Effector CD4-positive, alpha-beta T cell (primary cell): ENCODE results near the gene HIF3A.
"Not testable (repeated sequence)": the region's sequence is repeated elsewhere in the genome, so short reads cannot be mapped to it uniquely, and the experiment has no call there.

ENCODE experiments used
- DNase-seq: peaks from one replicate; pipeline ENCODE4 v3.0.0-alpha.2; 2020

HIF3A gene

DNA sequence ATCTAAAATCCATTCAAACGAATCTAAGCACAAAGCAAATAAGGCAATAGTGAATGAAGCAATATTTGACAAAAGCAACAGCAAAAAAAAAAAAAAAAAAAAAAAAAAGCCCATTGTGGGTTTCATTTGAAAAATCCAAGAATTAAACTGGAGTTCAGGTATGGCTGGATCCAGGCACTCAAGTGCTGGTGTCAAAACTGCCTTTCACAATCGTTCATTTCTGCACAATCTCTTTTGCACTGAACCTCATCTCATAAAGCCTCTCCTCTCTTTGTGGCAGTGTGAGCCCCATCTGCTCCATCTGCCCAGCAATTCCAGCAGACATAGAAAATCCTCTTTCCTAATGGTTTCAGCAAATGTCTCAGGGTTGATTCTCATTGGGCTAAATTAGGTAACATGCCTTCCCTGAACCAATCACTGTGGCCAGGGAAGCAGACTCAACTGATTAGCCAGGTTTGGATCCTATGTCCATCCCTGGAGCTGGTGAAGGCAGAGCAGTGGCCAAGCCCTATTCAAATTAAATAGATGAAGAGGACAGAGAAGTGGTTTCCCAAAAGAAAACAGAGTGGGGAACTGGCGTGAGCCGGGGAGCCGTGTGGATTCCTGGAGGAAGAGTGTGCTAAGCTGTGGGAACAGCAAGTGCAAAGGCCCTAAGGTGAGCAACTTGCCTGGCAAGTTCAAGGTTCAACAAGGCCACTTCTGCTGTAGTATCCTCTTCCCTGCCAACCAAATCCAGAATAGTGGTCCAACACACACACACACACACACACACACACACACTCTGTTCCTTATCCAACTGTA lies 1.2 kb upstream of the HIF3A start:
- DNase-seq = no peak

DNA sequence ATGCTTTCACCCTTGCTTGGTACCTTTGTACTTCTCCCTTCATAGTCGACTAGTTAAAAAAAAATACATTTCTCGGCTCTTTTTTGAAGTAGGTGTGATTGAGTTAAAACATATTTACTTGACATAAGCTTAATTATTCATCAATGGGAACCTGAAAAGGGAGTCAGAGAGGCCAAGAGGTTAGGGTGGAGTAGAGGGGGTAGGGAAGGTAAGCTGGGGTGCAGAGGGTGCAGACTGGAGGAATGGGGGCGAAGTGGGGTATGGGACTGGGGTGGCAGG lies 701 bp upstream of the HIF3A start:
- DNase-seq = no peak

DNA sequence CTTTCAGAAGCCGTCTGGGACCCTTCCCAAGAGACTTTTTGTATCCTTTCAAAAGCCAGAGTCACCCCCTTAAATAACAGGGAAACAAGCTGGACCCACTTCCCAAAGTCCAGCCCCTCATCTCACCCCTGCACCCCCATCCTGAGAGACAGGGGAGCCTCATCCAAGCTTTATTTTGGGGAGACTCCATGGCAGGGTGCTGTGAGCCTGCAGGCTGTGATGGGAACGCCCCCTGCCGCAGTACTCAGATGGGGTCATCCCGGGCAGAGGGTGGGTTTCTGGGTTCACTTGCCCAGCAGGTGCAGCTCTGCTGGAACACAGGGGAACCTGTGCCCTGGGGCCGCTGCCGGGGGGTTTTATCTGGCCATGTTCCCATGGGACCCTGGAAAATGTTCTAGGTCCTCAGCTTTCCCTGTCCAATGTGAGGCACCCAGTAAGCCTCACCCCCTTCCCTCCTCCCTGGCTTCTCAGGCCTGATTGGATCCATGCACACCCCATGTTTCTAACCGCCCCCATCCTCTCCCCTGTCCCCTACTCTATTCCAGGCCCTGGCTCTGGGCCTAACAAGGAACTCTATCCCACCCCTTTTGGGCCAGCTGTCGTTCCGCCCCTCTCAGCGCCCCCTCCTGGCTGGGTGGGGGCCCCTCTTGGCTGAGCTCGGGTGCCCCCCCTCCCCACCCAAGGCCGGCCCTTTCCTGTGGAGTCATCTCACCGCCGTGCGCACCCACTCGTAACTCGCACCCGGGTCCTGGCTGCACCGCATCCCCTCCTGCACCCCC lies 1.0 kb downstream of the HIF3A start:
- DNase-seq = no peak

DNA sequence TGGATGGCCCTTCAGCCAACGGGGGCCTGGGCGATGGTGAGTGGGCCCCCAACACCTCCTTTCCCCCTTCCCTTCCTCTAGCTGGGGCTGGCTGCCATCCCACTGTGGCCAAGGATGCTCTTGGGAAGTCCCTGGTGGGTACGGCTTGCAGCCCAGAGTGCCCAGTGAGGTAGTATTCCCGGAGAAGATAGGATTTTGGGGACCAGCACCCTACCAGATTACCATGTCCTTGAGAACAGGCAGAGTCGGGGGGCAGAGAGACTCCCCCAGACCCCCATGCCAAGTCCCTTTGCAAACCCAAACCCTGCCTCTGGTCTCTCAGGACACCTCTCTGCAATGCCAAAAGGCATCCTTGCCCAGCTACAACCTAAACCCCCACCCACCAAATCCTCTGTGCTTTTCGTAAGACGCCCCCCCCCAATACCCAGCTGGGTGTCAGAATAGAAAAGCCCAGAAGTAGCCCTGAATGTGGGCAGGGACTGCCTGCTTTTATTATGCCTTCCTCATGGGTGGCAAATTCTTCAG lies 1.7 kb downstream of the HIF3A start:
- no peak for DNase-seq

DNA sequence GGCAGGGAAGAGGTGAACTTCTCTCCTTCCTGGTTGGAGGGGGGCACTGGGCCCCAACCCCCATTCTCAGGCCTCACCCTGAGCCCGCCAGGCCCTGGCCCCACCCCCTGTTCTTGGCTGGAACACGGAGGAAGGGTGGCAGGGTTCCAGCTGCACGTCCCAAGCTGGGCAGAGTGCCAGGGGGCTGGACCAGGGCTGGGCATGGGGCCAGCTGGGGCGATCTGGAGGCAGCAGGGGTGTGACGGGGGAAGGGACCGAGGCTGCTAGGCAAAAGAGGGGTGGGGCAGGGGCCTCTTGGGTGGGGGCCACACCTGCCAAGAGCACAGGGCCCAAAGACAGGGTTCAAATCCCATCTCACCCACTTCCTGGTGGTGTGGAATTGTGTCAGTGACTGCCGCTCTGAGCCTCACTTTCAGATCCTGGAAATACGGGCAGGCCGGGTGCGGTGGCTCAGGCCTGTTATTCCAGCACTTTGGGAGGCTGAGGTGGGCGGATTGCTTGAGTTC lies 2.2 kb downstream of the HIF3A start:
- DNase-seq = no peak

DNA sequence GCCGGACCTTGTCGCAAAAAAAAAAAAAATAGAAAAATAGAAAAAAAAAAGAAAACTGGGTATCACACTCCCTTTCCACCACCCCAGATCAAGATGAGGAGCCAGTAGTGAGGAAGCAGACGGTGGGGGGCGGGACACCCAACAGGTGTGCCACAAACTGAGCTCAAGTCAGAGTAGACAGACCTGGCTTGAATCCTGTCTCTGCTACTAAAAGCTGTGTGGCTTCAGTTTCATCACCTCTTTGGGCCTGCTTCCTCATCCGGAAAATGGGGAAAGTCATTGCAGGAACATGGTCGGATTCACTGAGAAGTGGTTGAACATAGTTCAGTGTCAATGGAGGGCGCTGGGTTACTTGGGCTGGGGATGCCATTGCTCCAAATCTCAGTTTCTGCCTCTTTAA lies 2.9 kb downstream of the HIF3A start:
- DNase-seq = no peak

DNA sequence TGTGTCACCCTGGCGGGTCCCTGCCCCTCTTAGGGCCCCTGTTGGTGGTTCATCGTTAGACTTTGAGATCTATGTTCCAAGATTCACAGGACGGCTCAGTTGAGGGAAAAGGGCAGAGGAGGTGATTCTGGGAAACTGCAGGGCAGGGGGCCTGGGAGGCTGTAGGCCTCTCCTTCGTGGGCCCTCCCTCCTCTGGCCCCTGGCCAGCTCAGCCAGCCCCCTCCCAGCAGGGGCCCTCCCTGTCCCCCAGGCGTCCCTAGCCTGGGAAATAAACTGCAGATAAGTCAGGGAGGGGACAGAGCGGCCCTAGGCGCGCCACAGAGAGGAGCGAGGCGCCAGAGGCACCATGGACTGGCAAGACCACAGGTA lies 6.5 kb downstream of the HIF3A start:
- DNase-seq = no peak

DNA sequence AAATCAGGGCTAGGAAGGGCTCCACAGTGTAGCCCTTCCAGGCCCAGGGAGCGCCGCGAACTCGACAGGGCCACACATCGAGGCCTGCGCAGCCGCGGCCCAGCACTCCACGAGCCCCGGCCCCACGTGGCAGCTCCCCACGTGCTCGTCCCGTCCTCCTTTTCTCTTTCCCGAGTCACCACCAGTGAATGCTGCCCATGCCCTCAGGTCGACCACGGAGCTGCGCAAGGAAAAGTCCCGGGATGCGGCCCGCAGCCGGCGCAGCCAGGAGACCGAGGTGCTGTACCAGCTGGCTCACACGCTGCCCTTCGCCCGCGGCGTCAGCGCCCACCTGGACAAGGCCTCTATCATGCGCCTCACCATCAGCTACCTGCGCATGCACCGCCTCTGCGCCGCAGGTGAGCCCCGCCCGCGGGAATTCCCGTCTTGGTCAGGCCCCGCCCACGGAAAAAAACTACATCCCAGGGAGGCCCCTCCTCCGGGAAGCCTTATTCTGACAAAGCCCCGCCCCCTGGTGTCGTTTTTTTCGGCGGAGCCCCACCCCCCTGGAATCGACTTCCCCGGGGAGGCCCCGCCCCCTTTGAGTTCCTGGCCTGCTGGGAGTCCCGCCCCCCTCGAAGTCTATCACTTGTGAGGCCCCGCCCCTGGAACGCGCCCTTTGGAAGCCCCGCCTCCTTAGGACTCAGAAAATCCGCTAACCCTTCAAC lies 7.0 kb downstream of the HIF3A start:
- DNase-seq = no peak

DNA sequence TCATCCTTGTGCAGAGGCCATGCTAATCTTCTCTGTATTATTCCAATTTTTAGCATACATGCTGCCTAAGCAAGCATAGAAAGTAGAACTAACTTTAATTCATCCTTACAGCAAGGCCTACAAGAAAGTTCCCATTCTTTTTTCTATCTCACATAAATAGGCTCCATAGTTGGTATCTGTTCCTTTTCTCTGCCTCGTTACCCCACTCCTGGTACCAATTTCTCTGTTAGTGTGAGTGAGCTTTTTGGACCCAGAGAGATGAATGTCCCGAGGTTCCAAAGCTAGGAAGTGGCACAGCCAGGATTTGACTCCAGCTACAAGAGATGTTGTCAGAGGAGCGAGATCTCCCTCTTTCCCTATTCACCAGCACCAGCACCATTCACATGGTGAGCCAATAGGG lies 9.7 kb downstream of the HIF3A start:
- DNase-seq = no peak

DNA sequence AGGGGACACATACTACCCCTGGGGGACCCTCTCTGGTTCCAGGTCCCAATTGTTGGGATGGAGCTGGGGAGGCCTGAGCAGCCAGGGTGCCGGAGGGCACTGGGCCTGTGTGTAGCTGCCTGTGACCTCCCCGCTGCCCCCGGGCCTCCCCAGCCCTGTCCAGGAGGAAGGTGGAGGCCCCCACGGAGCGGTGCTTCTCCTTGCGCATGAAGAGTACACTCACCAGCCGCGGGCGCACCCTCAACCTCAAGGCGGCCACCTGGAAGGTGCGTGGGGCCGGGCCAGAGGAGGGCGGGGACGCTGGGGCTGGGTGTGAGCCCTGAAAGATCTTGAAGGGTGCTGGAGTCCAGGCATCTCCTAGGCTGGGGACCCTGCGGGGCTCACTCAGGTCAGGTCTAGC lies 11.7 kb downstream of the HIF3A start:
- no peak for DNase-seq

DNA sequence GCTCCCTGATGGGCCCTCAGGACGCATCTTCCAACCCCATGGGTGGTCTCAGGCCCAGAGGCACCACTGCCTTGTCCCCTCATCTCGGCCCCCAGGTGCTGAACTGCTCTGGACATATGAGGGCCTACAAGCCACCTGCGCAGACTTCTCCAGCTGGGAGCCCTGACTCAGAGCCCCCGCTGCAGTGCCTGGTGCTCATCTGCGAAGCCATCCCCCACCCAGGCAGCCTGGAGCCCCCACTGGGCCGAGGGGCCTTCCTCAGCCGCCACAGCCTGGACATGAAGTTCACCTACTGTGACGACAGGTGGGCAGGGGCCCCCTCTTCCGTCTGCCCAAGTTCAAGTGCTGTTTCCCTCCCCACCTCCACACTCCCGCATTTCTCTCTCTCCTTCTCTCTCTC lies 12.2 kb downstream of the HIF3A start:
- DNase-seq = no peak

DNA sequence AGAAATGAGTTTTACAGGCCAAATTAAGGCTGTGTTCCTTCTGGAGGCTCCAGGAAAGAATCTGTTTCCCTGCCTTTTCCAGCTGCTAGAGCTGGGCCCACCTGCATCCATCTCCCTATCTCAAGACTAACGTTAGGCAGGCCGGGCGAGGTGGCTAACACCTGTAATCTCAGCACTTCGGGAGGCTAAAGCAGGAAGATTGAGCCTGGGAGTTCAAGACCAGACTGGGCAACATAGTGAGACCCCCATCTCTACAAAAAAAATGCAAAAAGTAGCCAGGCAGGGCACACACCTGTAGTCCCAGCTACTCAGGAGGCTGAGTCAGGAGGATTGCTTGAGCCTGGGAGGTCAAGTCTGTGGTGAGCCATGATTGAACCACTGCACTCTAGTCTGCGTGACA lies 14.6 kb downstream of the HIF3A start:
- DNase-seq = no peak

DNA sequence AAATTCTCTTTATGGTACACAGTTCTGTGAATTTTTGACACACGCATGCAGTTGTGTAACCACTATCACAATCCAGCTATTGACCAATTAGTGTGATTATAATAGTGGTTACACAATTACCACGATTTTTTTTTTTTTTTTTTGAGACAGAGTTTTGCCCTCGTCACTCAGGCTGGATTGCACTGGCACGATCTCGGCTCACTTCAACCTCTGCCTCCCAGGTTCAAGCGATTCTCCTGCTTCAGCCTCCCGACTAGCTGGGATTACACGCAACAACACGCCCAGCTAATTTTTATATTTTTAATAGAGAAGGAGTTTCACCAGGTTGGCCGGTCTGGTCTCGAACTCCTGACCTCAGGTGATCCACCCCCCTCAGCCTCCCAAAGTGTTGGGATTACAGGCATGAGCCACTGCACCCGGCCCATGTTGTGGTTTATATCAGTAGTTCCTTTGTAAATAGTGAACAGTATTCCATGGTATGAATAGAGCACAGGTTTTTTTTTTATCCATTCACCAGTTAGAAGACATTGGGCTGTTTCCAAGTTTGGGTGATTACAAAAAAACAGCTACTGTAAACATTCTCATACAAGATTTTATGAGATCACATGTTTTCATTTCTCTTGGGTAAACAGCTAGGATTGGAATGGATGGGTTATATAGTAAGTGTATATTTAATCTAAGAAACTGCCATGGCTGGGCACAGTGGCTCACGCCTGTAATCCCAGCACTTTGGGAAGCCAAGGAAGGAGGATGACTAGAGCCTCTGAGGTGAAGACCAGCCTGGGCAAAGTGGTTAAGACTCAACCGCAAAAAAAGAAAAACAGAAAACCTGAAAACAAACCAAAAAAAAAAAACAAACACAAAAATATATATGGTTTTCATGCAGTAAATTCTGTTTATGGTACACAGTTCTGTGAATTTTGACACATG lies 17.0 kb downstream of the HIF3A start:
- DNase-seq = not testable (repeated sequence)

DNA sequence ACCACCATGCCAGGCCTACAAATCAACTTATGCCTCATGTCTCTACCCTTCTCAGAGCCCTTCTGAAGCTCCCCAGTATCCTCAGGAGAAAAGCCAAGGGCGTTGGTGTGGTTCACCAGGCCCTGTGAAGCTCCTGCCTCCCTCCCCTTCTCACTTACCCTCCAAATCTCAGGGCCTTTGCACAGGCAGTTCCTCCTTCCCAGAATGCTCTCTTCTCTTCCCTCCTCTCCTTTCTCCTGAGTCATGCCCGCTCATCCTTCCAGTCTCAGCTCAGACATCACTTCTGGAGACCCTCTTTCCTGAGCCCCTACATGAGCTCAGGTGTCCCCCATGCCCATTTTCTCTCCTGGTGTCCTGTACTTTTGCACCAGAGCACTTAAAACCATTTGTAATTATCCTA lies 20.5 kb downstream of the HIF3A start:
- DNase-seq = no peak

DNA sequence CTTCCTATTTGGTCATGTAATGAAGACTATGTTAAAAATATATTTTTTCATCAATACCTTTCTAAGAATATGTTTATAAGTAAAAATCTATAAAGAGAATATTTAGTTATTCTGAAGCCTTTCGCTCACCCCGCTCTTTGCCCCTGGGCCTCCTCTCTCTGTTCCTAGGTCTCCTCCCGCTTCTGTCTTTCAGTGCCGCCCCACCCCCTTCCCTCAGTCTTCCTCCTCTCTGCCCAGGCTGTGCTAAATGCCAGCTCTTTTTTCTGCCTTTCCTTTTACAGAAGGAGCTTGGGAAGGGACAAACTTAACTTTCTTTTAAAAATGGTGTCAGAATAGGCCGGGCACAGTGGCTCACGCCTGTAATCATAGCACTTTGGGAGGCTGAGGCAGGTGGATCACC lies 22.8 kb downstream of the HIF3A start:
- DNase-seq = no peak

DNA sequence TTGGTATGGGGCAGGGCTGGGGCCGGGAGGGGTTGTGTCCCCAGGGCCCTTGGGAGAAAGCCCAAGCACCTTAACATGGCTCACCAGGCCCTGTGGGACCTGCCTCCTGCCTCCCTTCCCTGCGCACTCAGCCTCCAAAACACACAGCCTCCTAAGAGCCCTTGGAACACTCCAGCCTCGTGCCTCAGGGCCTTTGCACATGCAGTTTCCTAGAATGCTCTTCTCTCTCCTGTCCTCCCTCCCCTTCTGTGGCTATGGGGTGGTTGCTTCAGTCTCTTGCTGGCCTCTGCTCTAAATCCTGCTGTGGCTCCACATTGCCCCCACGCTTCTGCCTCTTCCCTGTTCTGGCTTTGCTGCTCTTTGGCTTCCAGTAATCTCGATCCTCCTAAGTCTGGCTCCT lies 23.7 kb downstream of the HIF3A start:
- no peak for DNase-seq

DNA sequence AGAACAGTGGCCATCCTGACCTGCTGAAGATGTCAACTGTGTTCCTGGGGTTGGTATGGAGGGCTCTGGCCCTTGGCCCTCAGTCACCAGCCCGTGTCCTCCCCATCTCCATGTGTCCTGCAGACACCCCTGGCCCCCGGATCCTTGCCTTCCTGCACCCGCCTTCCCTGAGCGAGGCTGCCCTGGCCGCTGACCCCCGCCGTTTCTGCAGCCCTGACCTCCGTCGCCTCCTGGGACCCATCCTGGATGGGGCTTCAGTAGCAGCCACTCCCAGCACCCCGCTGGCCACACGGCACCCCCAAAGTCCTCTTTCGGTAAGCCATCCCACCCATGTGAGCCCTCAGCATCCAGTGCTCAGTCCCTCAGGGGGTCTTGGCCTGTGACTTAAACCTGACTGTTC lies 24.8 kb downstream of the HIF3A start:
- no peak for DNase-seq

DNA sequence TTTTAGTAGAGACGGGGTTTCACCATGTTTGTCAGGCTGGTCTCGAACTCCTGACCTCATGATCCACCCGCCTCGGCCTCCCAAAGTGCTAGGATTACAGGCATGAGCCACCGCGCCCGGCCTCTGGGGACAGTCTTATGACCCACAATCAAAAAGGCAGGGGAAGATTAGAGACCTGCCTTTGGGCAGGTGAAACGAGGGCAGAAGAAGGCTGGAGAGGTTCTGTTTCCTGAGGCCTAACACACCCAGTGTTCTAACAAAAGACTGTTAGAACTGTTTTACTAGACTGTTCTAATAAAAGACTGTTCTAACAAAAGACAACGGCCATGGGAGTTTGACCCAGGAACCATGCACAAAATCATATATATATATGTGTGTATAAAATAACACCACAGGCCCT lies 26.4 kb downstream of the HIF3A start:
- not testable (repeated sequence) for DNase-seq

DNA sequence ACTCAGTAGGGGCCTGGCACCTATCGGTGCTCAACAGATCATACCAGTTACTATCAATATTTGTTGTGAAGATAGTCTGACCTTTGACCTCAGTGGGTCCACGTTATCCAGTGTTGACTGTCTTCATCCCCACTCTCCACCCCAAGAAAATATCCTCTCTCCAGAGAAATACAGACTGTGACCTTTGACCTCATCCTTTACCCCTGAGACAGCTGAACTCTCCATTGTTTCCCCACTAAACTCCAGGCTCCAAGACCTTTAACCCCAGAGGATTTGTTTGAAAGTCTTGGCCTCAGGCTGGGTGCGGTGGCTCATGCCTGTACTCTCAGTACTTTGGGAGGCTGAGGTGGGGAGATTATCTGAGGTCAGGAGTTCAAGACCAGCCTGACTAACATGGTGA lies 27.4 kb downstream of the HIF3A start:
- DNase-seq = no peak

DNA sequence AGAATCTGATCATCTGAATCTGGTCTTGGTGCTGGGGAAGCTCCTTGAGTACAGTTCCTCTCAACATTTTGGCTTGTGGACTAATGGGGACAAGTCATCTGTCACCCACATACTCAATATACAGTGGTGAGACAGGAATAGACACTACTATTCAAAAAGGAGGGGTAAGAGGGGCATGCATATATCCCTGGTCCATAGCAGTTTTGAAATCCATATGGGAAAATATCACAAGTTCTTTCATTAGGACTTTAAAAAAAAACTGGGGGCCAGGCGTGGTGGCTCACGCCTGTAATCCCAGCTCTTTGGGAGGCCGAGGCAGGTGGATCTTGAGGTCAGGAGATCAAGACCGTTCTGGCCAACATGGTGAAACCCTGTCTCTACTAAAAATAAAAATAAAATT lies 29.8 kb downstream of the HIF3A start:
- DNase-seq = no peak

DNA sequence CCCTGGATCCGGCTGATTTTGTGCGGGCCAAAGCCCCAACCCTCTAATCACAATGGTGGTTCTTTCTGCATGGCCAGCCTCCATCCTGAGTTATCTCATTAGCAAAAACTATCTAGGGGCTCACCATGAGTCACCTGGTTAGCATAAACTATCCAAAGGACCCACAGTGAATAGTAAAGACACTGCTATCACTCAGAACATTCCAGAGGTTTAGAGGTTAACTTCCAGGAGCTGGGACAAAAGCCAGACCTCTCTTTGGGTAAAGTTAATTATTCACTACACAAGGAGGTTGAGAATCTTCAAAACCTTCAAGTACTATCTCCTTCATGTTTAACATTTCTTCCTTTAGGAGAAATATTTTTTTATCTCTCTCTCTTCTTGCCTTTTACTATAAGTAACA lies 31.2 kb downstream of the HIF3A start:
- DNase-seq = no peak

DNA sequence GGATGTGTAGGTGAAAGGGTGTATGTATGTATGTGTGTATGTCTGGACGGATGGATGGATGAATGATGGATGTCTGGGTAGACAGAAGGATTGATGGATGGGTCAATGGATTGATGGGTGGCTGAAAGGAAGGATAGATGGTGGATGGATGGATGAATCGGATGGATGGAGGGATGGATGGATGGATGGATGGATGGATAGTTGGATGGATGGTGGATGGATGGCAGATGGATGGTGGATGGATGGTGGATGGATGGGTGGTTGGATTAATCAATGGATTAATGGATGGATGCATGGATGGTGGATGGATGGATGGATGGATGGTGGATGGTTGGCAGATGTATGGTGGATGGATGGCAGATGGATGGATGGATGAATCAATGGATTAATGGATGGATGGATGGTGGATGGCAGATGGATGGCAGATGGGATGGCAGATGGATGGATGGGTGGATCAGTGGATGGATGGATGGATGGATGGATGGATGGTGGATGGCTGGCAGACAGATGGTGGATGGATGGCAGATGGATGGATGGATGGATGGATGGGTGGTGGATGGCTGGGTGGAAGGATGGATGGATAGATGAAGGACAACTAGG lies 33.6 kb downstream of the HIF3A start:
- DNase-seq = no peak
